Transverse colon (tissue), 4 donors: ENCODE results near the gene KRT37. TPM values are rescaled to one million over a fixed set of nuclear protein-coding genes. Genes with fewer than 3 reads are reported as not detected.
"Not testable (repeated sequence)": the region's sequence is repeated elsewhere in the genome, so short reads cannot be mapped to it uniquely, and the experiment has no call there.

Experiments used
- DNase-seq: peaks from one replicate; pipeline ENCODE4 v3.0.0-alpha.2; 2019
- H3K27ac ChIP-seq, 4 donors: fragments of 200-600 bp; sonication (generic); 2 replicates each; pipeline ENCODE4 v1.5.1; 2016 to 2018; ENCODE audit warnings: inconsistent platforms in 4 of 4
- H3K27me3 ChIP-seq: fragments of 200-600 bp; sonication (generic); 2 replicates; pipeline ENCODE4 v1.5.1; 2017; ENCODE audit warnings: inconsistent platforms
- H3K36me3 ChIP-seq, 4 donors: fragments of 200-600 bp; sonication (generic); 2 replicates each; pipeline ENCODE4 v1.5.1; 2017 to 2019; ENCODE audit warnings: inconsistent platforms in 4 of 4
- H3K4me1 ChIP-seq, 4 donors: fragments of 200-600 bp; sonication (generic); 2 replicates each; pipeline ENCODE4 v1.5.1; 2017 to 2020; ENCODE audit warnings: inconsistent platforms in 4 of 4
- H3K4me3 ChIP-seq, 4 donors: fragments of 200-600 bp; sonication (generic); 1 replicate in 1 of 4; 2 replicates in 3 of 4; pipeline versions ENCODE4 v1.5.1 to v1.6.1; 2017 to 2019; ENCODE audit warnings: inconsistent platforms in 4 of 4
- H3K9me3 ChIP-seq, 2 donors: fragments of 200-600 bp; sonication (generic); 2 replicates each; pipeline ENCODE4 v1.5.1; 2017 to 2019; ENCODE audit warnings: inconsistent platforms in 2 of 2
- CTCF ChIP-seq, 5 experiments: fragments of 200-600 bp in 3 of 5; fragments of 450-650 bp in 2 of 5; sonication (generic) in 3 of 5; IDR thresholded peaks; 1 replicate in 2 of 5; 2 replicates in 3 of 5; pipeline ENCODE4 v1.5.1; 2016 to 2017; ENCODE audit warnings: antibody characterized with exemption in 5 of 5, inconsistent platforms in 3 of 5, mild to moderate bottlenecking in 2 of 5, moderate library complexity in 1 of 5
- EP300 ChIP-seq: sonication (generic); formaldehyde crosslinking; IDR thresholded peaks from one replicate; pipeline ENCODE4 v1.6.1; 2017; ENCODE audit warnings: antibody characterized with exemption, low read depth
- POLR2A ChIP-seq: fragments of 450-650 bp; IDR thresholded peaks from one replicate; pipeline ENCODE4 v1.6.1; 2016; ENCODE audit warnings: antibody characterized with exemption, mild to moderate bottlenecking, moderate library complexity
- POLR2AphosphoS5 ChIP-seq, 3 donors: sonication (generic); formaldehyde crosslinking; IDR thresholded peaks; one replicate each; pipeline ENCODE4 v1.6.1; 2016; ENCODE audit warnings: antibody characterized with exemption in 3 of 3
- WGBS, 2 donors: methylation state at CpG; one replicate each; pipeline ENCODE4 v1.1.5; 2018; ENCODE audit warnings: low coverage in 1 of 2; 5-methylcytosine and 5-hydroxymethylcytosine counted together
- in situ Hi-C, 4 donors: fragments of 200-750 bp; cut with MboI; loops; one replicate each; pipeline versions ENCODE4 v1.15.0 to v1.15.1; 2017; ENCODE audit warnings: low sequenced_read_pairs in 3 of 4, low pct_ligation_motif_present in 1 of 4, low pct_unique_long_range_greater_than_20kb in 1 of 4
- intact Hi-C: fragments of 100-400 bp; cut with DNase I; formaldehyde crosslinking; loops from one replicate; pipeline ENCODE4 v1.15.1; 2023; ENCODE audit warnings: low total_unique reads
- total RNA-seq, 4 donors: library from RNA; depleted of rRNA; stranded (reverse); fragments of >200 nt; gene quantifications; one replicate each; pipeline ENCODE4 v1.1.0, GENCODE V29; 2016

Gene KRT37
- total RNA-seq, 4 donors from 2014 or later, result not detected

- no peak overlapping the region for H3K4me3 ChIP-seq
- H3K36me3 ChIP-seq, result no peaks in the 10 kb centered on the region
- DNase-seq, result no peak
- H3K9me3 ChIP-seq, result peaks cover 9 to 14% of the 10 kb centered on the region in 2 donors
- no peak for TF ChIP-seq POLR2AphosphoS5 (IDR thresholded peaks at IDR 0.05)
- no peak for TF ChIP-seq EP300
- TF ChIP-seq POLR2A, result no peak
- no peak for TF ChIP-seq CTCF (IDR thresholded peaks at IDR 0.05)
- intact Hi-C loops, result no loop called here
- H3K27ac ChIP-seq, result no peak overlapping the region
- H3K4me1 ChIP-seq, result no peaks in the 10 kb centered on the region
- in situ Hi-C loops, result no loop called here
- WGBS, 2 donors, result 73 to 89% methylated on average over 1 of the region's 1 CpG
- H3K27me3 ChIP-seq, result peaks cover 27% of the 10 kb centered on the region
Observed at GRCh38 chr17:41386227-41386626, 38.2 kb downstream of the KRT37 start.

- 97 to 100% methylated on average over 1 of the region's 1 CpG for WGBS, 2 donors
- Histone ChIP-seq H3K27ac (no peak overlapping the region), H3K4me1 (no peaks in the 10 kb centered on the region), H3K9me3 (peaks cover 9 to 14% of the 10 kb centered on the region in 2 donors), H3K4me3 (no peak overlapping the region), H3K36me3 (no peaks in the 10 kb centered on the region), H3K27me3 (peaks cover 16% of the 10 kb centered on the region)
- intact Hi-C loops, result no loop called here
- TF ChIP-seq POLR2AphosphoS5 (IDR thresholded peaks at IDR 0.05), result no peak
- no peak for DNase-seq
- in situ Hi-C loops, result no loop called here
Observed at GRCh38 chr17:41383690-41384089, 40.7 kb downstream of the KRT37 start.

GRCh38 chr17:41382394-41382793 is 42.0 kb downstream of the KRT37 start:
- Histone ChIP-seq H3K36me3 (no peaks in the 10 kb centered on the region), H3K4me1 (no peaks in the 10 kb centered on the region), H3K27ac (no peak overlapping the region), H3K27me3 (peaks cover 13% of the 10 kb centered on the region), H3K9me3 (peaks cover 9 to 14% of the 10 kb centered on the region in 2 donors), H3K4me3 (no peak overlapping the region)
- 95 to 100% methylated on average over 1 of the region's 1 CpG for WGBS, 2 donors
- intact Hi-C loops (no loop called here), in situ Hi-C loops (no loop called here)
- no peak for DNase-seq
- no peak for TF ChIP-seq EP300
- TF ChIP-seq POLR2AphosphoS5 (IDR thresholded peaks at IDR 0.05), result no peak
- TF ChIP-seq CTCF (IDR thresholded peaks at IDR 0.05), result no peak
- no peak for TF ChIP-seq POLR2A

- H3K4me3 ChIP-seq, H3K4me1 ChIP-seq, in situ Hi-C loops, intact Hi-C loops, H3K36me3 ChIP-seq, DNase-seq, H3K27ac ChIP-seq: not testable (repeated sequence)
- Histone ChIP-seq H3K27me3 (peaks cover 12% of the 10 kb centered on the region), H3K9me3 (peaks cover 8 to 13% of the 10 kb centered on the region in 2 donors)
- WGBS, 2 donors, result 89% methylated on average over 13 of the region's 13 CpGs; no CpG with 5 or more reads in 1 of the 2 donors
Observed at GRCh38 chr17:41381943-41382342, 42.4 kb downstream of the KRT37 start, which contains the start of gene KRT34. KRT34 (minus strand) TSS chr17:41382306; CDS start chr17:41382246, 60 bp downstream.

- in situ Hi-C loops, intact Hi-C loops, H3K4me1 ChIP-seq, DNase-seq, H3K9me3 ChIP-seq, H3K4me3 ChIP-seq, H3K27ac ChIP-seq, H3K36me3 ChIP-seq: not testable (repeated sequence)
- WGBS, 2 donors, result 80 to 81% methylated on average over 3 to 7 of the region's 7 CpGs
- H3K27me3 ChIP-seq, result peaks cover 12% of the 10 kb centered on the region
Observed at GRCh38 chr17:41380091-41380490, 44.3 kb downstream of the KRT37 start.

GRCh38 chr17:41377546-41377945 is 46.8 kb downstream of the KRT37 start:
- 17 to 20% methylated on average over 2 of the region's 2 CpGs for WGBS, 2 donors
- in situ Hi-C loops, result no loop called here

More at GRCh38 chr17:41377546-41377945, 46.8 kb downstream of the KRT37 start:
- peaks cover 7% of the 10 kb centered on the region for H3K27me3 ChIP-seq
- no peaks in the 10 kb centered on the region for H3K36me3 ChIP-seq
- TF ChIP-seq CTCF (IDR thresholded peaks at IDR 0.05) (no peak), POLR2A (no peak), POLR2AphosphoS5 (IDR thresholded peaks at IDR 0.05) (no peak), EP300 (no peak)
- H3K4me1 ChIP-seq, result no peaks in the 10 kb centered on the region
- H3K27ac ChIP-seq, result no peak overlapping the region
- DNase-seq, result no peak
- no peak overlapping the region for H3K4me3 ChIP-seq
- intact Hi-C loops, result no loop called here
- H3K9me3 ChIP-seq, result no peaks in the 10 kb centered on the region
